ENCODE data around the gene MYO15B.

Gene MYO15B

GRCh38 chr17:75587675-75588595, at the start of gene MYO15B:
MYO15B (plus strand) TSS chr17:75587800; CDS start chr17:75588058, 258 bp downstream.
- no peak for DNase-seq

- DNase-seq = no peak
Measured at GRCh38 chr17:75539967-75540729, 47.5 kb upstream of the MYO15B start.

GRCh38 chr17:75540923-75541503, 46.6 kb upstream of the MYO15B start:
- no peak for DNase-seq

DNA sequence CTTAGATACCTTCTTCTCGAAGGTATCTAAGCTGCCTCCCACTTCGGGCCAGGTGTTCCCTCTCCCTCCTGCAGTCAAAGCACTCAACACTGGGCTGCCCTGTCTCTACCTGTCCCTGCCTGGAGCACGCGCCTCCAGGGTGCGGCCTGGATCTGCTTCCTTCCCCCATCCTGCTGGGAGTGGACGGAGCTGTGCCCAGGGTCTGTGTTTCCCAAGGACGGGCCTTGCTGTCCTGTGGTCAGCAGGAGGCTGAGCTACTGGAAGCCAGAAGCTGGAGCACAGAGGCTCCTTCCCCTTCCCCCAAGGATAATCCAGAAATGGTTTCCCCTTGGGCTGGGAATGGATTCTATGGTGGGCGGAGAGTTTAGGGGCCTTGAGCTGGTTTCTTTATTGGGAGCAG, 45.4 kb upstream of the MYO15B start:
- no peak for DNase-seq

- DNase-seq = no peak
Measured at GRCh38 chr17:75542728-75543336, 44.8 kb upstream of the MYO15B start.

- DNase-seq = no peak
Measured at GRCh38 chr17:75544250-75544649, 43.4 kb upstream of the MYO15B start.

GRCh38 chr17:75546181-75546580, 41.4 kb upstream of the MYO15B start:
- DNase-seq = no peak

- DNase-seq = no peak
Measured at GRCh38 chr17:75547091-75547490, 40.5 kb upstream of the MYO15B start.

DNA sequence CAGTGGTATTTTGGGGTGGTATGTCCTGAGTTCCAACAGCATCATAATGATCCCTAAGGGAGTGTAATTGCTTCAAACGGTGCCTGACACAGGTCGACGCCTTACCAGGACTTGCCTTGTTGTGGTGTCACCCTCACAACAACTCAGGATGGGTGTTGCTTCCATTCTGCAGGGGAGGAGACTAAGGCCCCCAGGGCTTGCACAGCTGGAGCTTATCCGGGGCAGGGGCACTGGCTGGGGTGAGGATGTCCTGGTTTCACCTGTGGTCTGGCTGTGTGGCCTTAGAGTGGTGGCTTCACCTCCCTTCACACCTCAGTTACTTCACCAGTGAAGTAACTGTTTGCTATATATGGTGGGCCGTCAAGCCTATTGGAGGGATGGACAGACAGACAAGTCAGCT, 38.8 kb upstream of the MYO15B start:
- no peak for DNase-seq

GRCh38 chr17:75549246-75550138, 38.1 kb upstream of the MYO15B start:
- DNase-seq = peak; percentile 96 to 97

DNA sequence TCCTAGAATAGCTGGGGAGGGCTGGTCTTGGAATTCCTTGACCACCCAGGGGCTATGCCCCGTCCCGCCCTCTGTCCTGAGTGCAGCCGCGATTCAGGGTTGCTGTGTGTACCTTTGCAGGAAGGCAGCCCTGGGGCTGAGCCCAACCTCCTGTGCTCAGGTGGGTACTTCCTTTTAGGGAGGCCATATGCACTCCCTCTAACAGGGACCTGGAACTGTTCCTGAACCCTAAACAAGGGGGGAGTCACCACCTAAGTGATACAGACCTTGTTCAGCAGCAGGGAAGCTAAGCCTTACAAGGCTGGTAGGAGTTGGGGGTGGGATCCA, 37.5 kb upstream of the MYO15B start:
- DNase-seq = no peak

- DNase-seq = no peak
Measured at GRCh38 chr17:75551266-75551665, 36.3 kb upstream of the MYO15B start.

- DNase-seq = no peak
Measured at GRCh38 chr17:75552425-75553294, 34.9 kb upstream of the MYO15B start.

- no peak for DNase-seq
Measured at GRCh38 chr17:75553295-75554110, 34.1 kb upstream of the MYO15B start.

DNA sequence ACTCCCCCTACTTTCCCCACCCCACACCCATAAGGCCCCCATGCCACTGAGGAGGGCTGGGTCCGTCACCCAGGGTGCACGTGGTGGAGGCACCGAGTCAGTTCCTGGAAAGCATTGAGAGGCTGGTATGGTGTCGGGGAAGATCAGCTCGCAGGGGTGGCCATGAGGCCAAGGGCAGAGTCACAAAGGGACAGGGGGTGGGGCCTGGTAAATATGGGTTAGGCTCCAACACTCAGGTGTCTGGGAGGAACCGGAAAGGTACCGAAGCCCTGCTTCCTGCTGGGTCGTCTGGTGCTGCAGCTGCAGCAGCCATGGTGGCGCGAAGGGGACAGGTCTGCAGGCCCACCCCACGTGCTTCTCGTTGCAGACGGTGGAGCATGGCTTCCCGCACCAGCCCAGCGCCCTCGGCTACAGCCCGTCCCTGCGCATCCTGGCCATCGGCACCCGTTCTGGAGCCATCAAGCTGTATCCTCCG, 31.9 kb upstream of the MYO15B start:
- no peak for DNase-seq

DNA sequence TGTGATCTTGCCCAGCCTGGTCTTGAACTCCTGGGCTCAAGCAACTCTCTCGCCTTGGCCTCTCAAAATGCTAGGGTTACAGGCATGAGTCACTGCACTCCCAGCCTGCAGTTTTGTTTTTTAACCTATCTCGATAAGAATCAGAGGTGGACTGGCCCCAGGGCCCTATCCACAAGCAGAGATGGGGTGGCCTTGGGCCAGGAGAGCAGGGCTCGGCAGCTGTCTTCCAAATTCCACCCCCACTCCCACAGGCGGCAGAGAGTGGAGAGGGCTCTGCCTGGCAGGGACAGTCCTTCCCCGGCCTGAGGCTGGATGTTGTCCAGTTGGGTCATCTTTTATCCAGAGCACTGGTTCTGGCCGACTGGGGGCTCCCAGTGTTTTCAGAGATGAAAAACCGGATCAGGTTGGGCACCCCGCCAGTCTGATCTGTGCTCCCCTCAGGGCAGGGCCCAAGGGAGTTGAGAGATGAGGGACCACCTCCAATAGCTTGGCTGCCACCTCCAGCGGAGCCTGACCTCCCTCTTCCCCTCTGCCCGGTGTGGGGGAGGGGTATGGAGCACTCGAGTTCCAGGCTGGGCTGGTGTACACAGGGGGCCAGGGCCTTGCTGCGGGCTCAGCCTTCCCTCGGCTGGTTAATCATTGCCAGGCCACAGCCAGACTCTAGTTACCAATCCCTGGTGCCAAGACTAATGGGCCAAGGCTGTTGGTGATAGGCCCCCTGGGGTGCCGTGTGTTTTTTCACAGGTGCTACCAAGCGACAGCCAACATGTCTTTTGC, 30.3 kb upstream of the MYO15B start:
- DNase-seq = peak; percentile 79 to 94

DNA sequence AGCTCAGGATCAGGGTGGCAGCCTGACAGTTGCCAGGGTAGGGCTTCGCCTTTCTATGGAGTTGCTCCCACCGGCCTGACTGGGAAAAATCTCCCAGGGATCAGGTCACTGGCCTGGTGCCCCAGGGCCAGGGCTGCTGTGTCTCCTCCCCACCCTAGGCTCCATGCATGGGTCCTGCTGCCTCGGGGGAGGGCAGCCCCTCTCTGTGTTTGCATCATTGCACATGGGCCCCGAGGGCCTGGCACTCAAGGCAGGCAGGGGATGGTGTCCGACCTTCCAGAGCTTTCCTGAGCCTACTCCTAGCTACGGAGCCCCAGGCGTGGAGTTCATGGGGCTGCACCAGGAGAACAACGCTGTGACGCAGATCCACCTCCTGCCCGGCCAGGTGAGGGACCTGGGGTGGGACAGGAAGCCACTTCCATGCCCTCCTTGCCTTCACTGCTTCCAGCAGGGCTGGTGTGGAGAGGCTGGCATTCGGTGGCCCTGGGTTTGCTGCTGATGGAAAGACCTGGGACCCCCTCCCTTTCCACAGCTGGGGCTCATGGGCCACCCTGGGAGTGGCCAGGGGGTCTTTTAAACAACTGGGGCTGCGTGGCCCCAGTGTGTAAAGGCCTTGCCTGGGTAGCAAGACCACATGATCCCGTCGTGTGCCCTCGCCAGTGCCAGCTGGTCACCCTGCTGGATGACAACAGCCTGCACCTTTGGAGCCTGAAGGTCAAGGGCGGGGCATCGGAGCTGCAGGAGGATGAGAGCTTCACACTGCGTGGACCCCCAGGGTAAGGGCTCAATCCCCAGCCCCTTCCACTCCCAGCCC, 29.5 kb upstream of the MYO15B start:
- DNase-seq = no peak
